Stimulated activated CD4-positive, alpha-beta T cell treated with anti-CD3 and anti-CD28 coated beads, TNF-alpha, amount 100 ng/mL, for 1 hour (primary cell): ENCODE measurements around the gene CYP26C1.

Experiments
- DNase-seq, 3 donors: peaks; one replicate each; pipeline ENCODE4 v3.0.0-alpha.2; 2020; ENCODE audit warnings: low read depth in 3 of 3, low spot score in 1 of 3

CYP26C1 gene

DNA sequence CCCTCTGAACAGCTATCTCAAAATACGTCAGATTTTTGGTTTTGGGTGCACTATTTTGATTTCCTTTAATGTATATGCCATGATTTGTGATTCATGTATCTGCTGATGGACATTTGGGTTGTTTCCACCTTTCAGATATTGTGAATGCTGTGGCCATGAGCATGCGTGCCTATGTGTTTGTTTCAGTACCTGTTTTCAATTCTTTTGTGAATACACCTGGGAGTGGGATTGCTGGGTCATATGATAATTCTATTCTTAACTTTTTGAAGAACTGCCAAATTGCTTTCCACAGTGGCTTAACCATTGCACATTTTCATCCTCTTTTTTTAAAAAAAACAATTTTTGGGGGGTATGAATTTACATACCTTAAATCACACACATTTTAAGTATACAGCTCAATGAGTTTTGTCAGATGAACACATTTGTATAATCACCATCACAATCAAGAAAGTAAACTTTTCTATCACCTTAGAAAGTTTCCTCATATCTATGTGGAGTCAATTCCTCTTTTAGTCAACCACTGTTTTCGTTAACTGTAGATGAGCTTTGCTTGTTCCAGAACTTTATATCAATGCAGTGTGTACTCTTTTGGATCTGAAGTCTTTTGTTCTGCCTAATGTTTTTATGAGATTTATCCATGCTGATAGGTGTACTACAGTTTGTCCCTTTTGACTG lies 50.0 kb downstream of the CYP26C1 start:
- no peak for DNase-seq

DNA sequence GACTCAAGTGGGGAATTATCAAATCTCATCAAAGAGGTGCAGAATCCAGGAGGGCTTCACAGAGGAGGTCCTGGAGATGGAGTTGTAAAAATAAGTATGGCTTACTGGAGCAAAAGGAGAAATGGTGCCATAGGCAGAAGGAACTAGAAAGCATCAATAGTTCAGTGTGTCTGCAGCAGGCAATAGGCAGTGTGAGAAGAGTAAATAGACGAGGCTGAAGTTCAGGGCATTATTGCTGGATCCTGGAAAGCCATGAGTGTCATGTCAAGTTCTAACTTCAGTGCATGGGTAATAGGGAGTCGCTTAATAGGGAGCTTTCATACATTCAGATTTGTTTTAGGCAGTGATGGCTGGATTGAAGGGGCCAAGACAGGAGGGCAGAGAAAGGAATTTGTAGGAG lies 52.4 kb downstream of the CYP26C1 start:
- DNase-seq: no peak

DNA sequence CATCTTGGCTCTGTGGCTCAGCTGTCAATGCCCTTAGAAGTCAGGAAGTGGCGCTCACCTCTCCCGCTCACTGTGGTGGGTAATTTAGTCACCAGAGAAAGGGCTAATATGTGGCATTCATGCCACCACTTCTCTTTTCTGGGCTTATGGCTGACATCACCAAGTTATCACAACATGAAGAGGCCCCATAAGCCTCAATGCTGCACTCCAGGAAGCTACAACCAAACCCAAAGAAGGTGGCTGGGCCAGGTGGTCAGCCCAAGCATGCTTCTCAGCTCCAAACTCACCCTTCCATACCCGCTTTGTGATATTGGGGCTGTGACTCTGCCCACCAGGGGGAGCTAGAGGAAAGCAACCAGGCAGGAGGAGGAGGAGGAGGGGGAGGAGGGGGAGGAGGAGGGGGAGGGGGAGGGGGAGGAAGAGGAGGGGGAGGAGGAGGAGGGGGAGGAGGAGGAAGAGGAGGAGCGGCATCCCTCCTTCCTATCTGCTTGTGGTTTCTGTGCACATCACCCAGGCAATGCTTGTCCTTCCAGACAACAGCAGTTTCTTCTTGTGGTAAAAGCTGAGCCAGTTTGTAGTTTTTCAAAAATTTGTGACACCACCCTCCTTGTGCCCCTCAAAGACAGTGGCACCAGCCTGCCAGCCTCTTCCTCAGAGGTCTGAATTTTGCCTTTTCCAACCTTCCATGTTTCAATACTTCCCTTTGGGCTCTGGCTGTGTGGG lies 55.2 kb downstream of the CYP26C1 start:
- DNase-seq: peak; percentile 31 to 46 (median 39)
